Neural progenitor cell (in vitro differentiated cells): Measurements from ENCODE around the gene MGST3.

Experiments
- CTCF ChIP-seq: fragments of 200-600 bp; sonication (generic); IDR thresholded peaks from 2 replicates; pipeline ENCODE4 v1.5.1; 2017; ENCODE audit warnings: antibody characterized with exemption, mild to moderate bottlenecking
- EZH2 ChIP-seq: fragments of 200-600 bp; sonication (generic); IDR thresholded peaks from 2 replicates; pipeline ENCODE4 v1.6.1; 2017; ENCODE audit warnings: antibody characterized with exemption, mild to moderate bottlenecking, moderate library complexity
- EZH2phosphoT487 ChIP-seq: fragments of 200-600 bp; sonication (generic); IDR thresholded peaks from 2 replicates; pipeline ENCODE4 v1.6.1; 2017; ENCODE audit warnings: antibody characterized with exemption

- no peak for TF ChIP-seq CTCF
- TF ChIP-seq EZH2 = no peak
- no peak for TF ChIP-seq EZH2phosphoT487
These were observed 72.6 kb downstream of the MGST3 start for GRCh38 chr1:165703648-165704047.
